Left ventricle myocardium inferior (tissue), 1 donor: Measurements from ENCODE around the gene PDCD4. TPM values are rescaled to one million over a fixed set of nuclear protein-coding genes. Genes with fewer than 3 reads are reported as not detected.

ENCODE experiments used
- DNase-seq: peaks from one replicate; pipeline ENCODE4 v3.0.0-alpha.2; 2020
- H3K27ac ChIP-seq: fragments of 200-600 bp; replicated peaks from 2 replicates; pipeline ENCODE4 v1.8.0; 2021
- H3K27me3 ChIP-seq: fragments of 200-600 bp; 2 replicates; pipeline ENCODE4 v1.8.0; 2021; ENCODE audit warnings: low read depth
- H3K36me3 ChIP-seq: fragments of 200-600 bp; 2 replicates; pipeline ENCODE4 v1.8.0; 2021
- H3K4me1 ChIP-seq: fragments of 200-600 bp; 2 replicates; pipeline ENCODE4 v1.8.0; 2021
- H3K4me3 ChIP-seq: fragments of 200-600 bp; 2 replicates; pipeline ENCODE4 v1.8.0; 2021; ENCODE audit warnings: mild to moderate bottlenecking, moderate library complexity
- H3K9me3 ChIP-seq: fragments of 200-600 bp; replicated peaks from 2 replicates; pipeline ENCODE4 v1.8.0; 2021
- CTCF ChIP-seq: fragments of 200-600 bp; IDR thresholded peaks from 2 replicates; pipeline ENCODE4 v1.8.0; 2021; ENCODE audit warnings: antibody characterized with exemption, mild to moderate bottlenecking, borderline replicate concordance
- intact Hi-C: fragments of 100-400 bp; cut with micrococcal nuclease; formaldehyde crosslinking; loops from one replicate; pipeline ENCODE4 v1.11.0; 2022
- total RNA-seq: library from RNA; stranded (reverse); fragmentation: NEBNext Ultra II Directional; extraction: Animal tissue kit (Norgen Biotek cat#: 25700); gene quantifications from one replicate; pipeline ENCODE4 v1.2.1, GENCODE V29; 2021
- donor health status: DM: no; HTN: yes; CAD: no; lungs with severe emphysema.

The PDCD4 gene
- total RNA-seq, 1 donor from 2014 or later = 86.5 TPM

GRCh38 chr10:110893559-110894179, 21.9 kb downstream of the PDCD4 start:
- Histone ChIP-seq H3K4me3 (no peak overlapping the region), H3K4me1 (peaks cover 28% of the 10 kb centered on the region), H3K27me3 (no peaks in the 10 kb centered on the region), H3K36me3 (peaks cover 76% of the 10 kb centered on the region), H3K9me3 (no peaks in the 10 kb centered on the region), H3K27ac (no peak overlapping the region)
- no peak for DNase-seq
- peak; percentile 69 for TF ChIP-seq CTCF
- intact Hi-C loops = loop anchor here (5.0 to 10.0 kb wide), 2 partner anchors 89 to 146 kb away; no protein-coding TSS in a partner anchor

- Histone ChIP-seq H3K27me3 (no peaks in the 10 kb centered on the region), H3K4me1 (peaks cover 27% of the 10 kb centered on the region), H3K36me3 (peaks cover 70% of the 10 kb centered on the region), H3K9me3 (no peaks in the 10 kb centered on the region), H3K4me3 (no peak overlapping the region), H3K27ac (no peak overlapping the region)
- no peak for TF ChIP-seq CTCF
- DNase-seq = no peak
- intact Hi-C loops = loop anchor here (10.0 kb wide), 1 partner anchor 92 kb away; no protein-coding TSS in a partner anchor
Measured at GRCh38 chr10:110897184-110897583, 25.5 kb downstream of the PDCD4 start.

- Histone ChIP-seq H3K27ac (no peak overlapping the region), H3K36me3 (peaks cover 60% of the 10 kb centered on the region), H3K9me3 (no peaks in the 10 kb centered on the region), H3K27me3 (no peaks in the 10 kb centered on the region), H3K4me1 (peaks cover 26% of the 10 kb centered on the region), H3K4me3 (no peak overlapping the region)
- intact Hi-C loops = loop anchor here (10.0 kb wide), 1 partner anchor 94 kb away; no protein-coding TSS in a partner anchor
- TF ChIP-seq CTCF = no peak
- no peak for DNase-seq
Measured at GRCh38 chr10:110898391-110898790, 26.7 kb downstream of the PDCD4 start.

GRCh38 chr10:110900983-110901382, 29.3 kb downstream of the PDCD4 start:
- Histone ChIP-seq H3K4me1 (peaks cover 22% of the 10 kb centered on the region), H3K27me3 (no peaks in the 10 kb centered on the region), H3K27ac (no peak overlapping the region), H3K36me3 (peaks cover 48% of the 10 kb centered on the region), H3K4me3 (no peak overlapping the region), H3K9me3 (no peaks in the 10 kb centered on the region)
- TF ChIP-seq CTCF = no peak
- no peak for DNase-seq
- intact Hi-C loops = loop anchor here (10.0 kb wide), 1 partner anchor 306 kb away; no protein-coding TSS in a partner anchor

GRCh38 chr10:110901954-110902819, 30.5 kb downstream of the PDCD4 start:
- no peak for DNase-seq
- Histone ChIP-seq H3K36me3 (peaks cover 38% of the 10 kb centered on the region), H3K9me3 (no peaks in the 10 kb centered on the region), H3K27ac (no peak overlapping the region), H3K27me3 (no peaks in the 10 kb centered on the region), H3K4me3 (no peak overlapping the region), H3K4me1 (peaks cover 14% of the 10 kb centered on the region)
- intact Hi-C loops = loop anchor here (10.0 kb wide), 1 partner anchor 307 kb away; no protein-coding TSS in a partner anchor
- no peak for TF ChIP-seq CTCF
